Measurements from ENCODE around the gene NCKAP1. TPM values are rescaled to one million over a fixed set of nuclear protein-coding genes. Genes with fewer than 3 reads are reported as not detected.

The NCKAP1 gene
- total and polyA plus RNA-seq, 4 donors = 16.1 to 64.2 (median 24.4) TPM

DNA sequence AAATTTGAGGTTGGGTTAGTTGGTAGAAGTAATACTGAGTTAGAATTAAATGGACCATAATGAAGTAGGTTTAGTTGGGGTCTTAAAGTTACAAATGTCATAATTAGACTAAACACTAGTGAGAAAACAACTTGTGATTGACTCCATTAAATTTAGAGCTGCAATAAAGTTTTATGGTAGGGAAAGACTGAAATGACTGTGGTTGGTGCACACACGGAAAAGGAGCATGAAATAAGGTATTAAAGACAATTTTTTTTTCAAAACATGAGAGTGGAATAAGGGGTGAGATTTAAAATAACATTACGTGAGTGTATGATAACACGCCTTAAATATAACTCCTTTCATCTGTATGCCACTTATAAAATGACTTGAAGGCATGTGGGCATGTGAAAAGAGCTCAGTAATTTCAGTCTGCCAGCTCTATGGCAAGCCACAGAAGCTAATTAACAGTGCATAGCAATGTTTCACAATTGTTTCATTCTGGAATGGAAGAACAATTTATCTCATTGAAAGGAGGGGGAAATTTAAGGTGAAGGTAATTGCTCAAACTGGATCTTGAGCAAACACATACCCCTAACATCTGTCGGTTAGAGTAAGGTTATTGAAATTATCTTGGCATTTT lies 173.2 kb downstream of the NCKAP1 start:
- H3K9ac ChIP-seq (ENCODE audit: low read depth in 1 of 2, low read length in 2 of 2) = no peak overlapping the region
- H3K27ac ChIP-seq (ENCODE audit: low read depth in 1 of 2, low read length in 2 of 2) = no peak overlapping the region
- DNase-seq (ENCODE audit: low spot score) = no peak
- peaks cover 6 to 17% (median 13%) of the 10 kb centered on the region in 4 donors for H3K4me1 ChIP-seq (ENCODE audit: control insufficient read depth in 4 of 4, insufficient read depth in 4 of 4, low read length in 3 of 4)
- no peaks in the 10 kb centered on the region for H3K36me3 ChIP-seq (ENCODE audit: control insufficient read depth in 4 of 4, insufficient read depth in 3 of 4, low read depth in 1 of 4, low read length in 3 of 4)
- TF ChIP-seq FOXA2 (IDR thresholded peaks at IDR 0.05) = no peak
- TF ChIP-seq EGR1 (IDR thresholded peaks at IDR 0.05; ENCODE audit: low read depth in 2 of 2) = no peak
- TF ChIP-seq, protein P1, sequence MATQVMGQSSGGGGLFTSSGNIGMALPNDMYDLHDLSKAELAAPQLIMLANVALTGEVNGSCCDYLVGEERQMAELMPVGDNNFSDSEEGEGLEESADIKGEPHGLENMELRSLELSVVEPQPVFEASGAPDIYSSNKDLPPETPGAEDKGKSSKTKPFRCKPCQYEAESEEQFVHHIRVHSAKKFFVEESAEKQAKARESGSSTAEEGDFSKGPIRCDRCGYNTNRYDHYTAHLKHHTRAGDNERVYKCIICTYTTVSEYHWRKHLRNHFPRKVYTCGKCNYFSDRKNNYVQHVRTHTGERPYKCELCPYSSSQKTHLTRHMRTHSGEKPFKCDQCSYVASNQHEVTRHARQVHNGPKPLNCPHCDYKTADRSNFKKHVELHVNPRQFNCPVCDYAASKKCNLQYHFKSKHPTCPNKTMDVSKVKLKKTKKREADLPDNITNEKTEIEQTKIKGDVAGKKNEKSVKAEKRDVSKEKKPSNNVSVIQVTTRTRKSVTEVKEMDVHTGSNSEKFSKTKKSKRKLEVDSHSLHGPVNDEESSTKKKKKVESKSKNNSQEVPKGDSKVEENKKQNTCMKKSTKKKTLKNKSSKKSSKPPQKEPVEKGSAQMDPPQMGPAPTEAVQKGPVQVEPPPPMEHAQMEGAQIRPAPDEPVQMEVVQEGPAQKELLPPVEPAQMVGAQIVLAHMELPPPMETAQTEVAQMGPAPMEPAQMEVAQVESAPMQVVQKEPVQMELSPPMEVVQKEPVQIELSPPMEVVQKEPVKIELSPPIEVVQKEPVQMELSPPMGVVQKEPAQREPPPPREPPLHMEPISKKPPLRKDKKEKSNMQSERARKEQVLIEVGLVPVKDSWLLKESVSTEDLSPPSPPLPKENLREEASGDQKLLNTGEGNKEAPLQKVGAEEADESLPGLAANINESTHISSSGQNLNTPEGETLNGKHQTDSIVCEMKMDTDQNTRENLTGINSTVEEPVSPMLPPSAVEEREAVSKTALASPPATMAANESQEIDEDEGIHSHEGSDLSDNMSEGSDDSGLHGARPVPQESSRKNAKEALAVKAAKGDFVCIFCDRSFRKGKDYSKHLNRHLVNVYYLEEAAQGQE (IDR thresholded peaks at IDR 0.05) = no peak
- TF ChIP-seq YY1 (IDR thresholded peaks at IDR 0.05) = no peak
- TF ChIP-seq HNF4A (conservative IDR thresholded peaks at IDR 0.05) = no peak
- TF ChIP-seq GABPA (IDR thresholded peaks at IDR 0.05 in 1 of 2, conservative IDR thresholded peaks at IDR 0.05 in 1 of 2) = no peak
- TF ChIP-seq, protein P2, sequence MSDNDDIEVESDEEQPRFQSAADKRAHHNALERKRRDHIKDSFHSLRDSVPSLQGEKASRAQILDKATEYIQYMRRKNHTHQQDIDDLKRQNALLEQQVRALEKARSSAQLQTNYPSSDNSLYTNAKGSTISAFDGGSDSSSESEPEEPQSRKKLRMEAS (IDR thresholded peaks at IDR 0.05) = no peak
- TF ChIP-seq, protein P3, sequence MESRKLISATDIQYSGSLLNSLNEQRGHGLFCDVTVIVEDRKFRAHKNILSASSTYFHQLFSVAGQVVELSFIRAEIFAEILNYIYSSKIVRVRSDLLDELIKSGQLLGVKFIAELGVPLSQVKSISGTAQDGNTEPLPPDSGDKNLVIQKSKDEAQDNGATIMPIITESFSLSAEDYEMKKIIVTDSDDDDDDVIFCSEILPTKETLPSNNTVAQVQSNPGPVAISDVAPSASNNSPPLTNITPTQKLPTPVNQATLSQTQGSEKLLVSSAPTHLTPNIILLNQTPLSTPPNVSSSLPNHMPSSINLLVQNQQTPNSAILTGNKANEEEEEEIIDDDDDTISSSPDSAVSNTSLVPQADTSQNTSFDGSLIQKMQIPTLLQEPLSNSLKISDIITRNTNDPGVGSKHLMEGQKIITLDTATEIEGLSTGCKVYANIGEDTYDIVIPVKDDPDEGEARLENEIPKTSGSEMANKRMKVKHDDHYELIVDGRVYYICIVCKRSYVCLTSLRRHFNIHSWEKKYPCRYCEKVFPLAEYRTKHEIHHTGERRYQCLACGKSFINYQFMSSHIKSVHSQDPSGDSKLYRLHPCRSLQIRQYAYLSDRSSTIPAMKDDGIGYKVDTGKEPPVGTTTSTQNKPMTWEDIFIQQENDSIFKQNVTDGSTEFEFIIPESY (IDR thresholded peaks at IDR 0.05) = no peak
- no peak for TF ChIP-seq RXRA (IDR thresholded peaks at IDR 0.05)
- TF ChIP-seq, protein P4, sequence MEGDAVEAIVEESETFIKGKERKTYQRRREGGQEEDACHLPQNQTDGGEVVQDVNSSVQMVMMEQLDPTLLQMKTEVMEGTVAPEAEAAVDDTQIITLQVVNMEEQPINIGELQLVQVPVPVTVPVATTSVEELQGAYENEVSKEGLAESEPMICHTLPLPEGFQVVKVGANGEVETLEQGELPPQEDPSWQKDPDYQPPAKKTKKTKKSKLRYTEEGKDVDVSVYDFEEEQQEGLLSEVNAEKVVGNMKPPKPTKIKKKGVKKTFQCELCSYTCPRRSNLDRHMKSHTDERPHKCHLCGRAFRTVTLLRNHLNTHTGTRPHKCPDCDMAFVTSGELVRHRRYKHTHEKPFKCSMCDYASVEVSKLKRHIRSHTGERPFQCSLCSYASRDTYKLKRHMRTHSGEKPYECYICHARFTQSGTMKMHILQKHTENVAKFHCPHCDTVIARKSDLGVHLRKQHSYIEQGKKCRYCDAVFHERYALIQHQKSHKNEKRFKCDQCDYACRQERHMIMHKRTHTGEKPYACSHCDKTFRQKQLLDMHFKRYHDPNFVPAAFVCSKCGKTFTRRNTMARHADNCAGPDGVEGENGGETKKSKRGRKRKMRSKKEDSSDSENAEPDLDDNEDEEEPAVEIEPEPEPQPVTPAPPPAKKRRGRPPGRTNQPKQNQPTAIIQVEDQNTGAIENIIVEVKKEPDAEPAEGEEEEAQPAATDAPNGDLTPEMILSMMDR (IDR thresholded peaks at IDR 0.05; ENCODE audit: low read depth, low read length, missing input control) = no peak
- no peak for TF ChIP-seq TAF1 (conservative IDR thresholded peaks at IDR 0.05)
- TF ChIP-seq RAD21 (IDR thresholded peaks at IDR 0.05) = no peak
- TF ChIP-seq SP1 (IDR thresholded peaks at IDR 0.05) = no peak
- TF ChIP-seq, protein P5, sequence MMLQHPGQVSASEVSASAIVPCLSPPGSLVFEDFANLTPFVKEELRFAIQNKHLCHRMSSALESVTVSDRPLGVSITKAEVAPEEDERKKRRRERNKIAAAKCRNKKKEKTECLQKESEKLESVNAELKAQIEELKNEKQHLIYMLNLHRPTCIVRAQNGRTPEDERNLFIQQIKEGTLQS (IDR thresholded peaks at IDR 0.05) = no peak
- no peak for TF ChIP-seq HNF4G (IDR thresholded peaks at IDR 0.05)
- H3K27me3 ChIP-seq (ENCODE audit: control insufficient read depth in 4 of 4, insufficient read depth in 4 of 4, low read length in 3 of 4) = no peaks in the 10 kb centered on the region
- WGBS = 87% methylated on average over 4 of the region's 4 CpGs
- H3K9me3 ChIP-seq (ENCODE audit: control insufficient read depth in 4 of 4, low read length in 3 of 4) = no peaks in the 10 kb centered on the region
- no peak overlapping the region for H3K4me3 ChIP-seq (ENCODE audit: low read depth in 1 of 3, low read length in 3 of 3)

DNA sequence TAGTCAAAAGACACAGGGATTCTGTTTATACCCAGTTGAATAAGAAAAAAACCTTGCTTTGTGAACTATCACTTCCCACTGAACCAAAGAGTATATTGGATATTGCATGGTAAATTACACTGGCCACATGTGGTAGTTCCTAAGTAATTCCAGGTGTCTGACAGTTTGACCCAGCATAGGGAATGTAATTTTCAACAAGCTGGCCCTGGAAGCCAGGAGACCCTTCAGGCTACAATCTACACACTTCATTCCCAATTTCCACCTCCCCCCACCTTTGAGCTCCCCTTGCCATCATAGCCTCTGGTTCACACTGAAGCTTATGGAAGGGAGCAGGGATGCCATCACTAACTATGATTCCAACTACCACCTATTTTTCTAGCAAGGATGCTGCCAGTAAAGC lies 174.6 kb downstream of the NCKAP1 start:
- Histone ChIP-seq H3K4me3 (ENCODE audit: low read depth in 1 of 3, low read length in 3 of 3) (no peak overlapping the region), H3K27me3 (ENCODE audit: control insufficient read depth in 4 of 4, insufficient read depth in 4 of 4, low read length in 3 of 4) (no peaks in the 10 kb centered on the region), H3K9me3 (ENCODE audit: control insufficient read depth in 4 of 4, low read length in 3 of 4) (no peaks in the 10 kb centered on the region), H3K27ac (ENCODE audit: low read depth in 1 of 2, low read length in 2 of 2) (no peak overlapping the region), H3K36me3 (ENCODE audit: control insufficient read depth in 4 of 4, insufficient read depth in 3 of 4, low read depth in 1 of 4, low read length in 3 of 4) (no peaks in the 10 kb centered on the region), H3K9ac (ENCODE audit: low read depth in 1 of 2, low read length in 2 of 2) (no peak overlapping the region), H3K4me1 (ENCODE audit: control insufficient read depth in 4 of 4, insufficient read depth in 4 of 4, low read length in 3 of 4) (peaks cover 6 to 17% (median 13%) of the 10 kb centered on the region in 4 donors)
- DNase-seq (ENCODE audit: low spot score) = no peak
- TF ChIP-seq, protein P5 (IDR thresholded peaks at IDR 0.05) = no peak
- TF ChIP-seq, protein P4 (IDR thresholded peaks at IDR 0.05; ENCODE audit: low read depth, low read length, missing input control) = no peak
- TF ChIP-seq, protein P1 (IDR thresholded peaks at IDR 0.05) = no peak

Data from liver (tissue), 9 donors.